Measurements from ENCODE around the gene NRP1.

Gene NRP1

DNA sequence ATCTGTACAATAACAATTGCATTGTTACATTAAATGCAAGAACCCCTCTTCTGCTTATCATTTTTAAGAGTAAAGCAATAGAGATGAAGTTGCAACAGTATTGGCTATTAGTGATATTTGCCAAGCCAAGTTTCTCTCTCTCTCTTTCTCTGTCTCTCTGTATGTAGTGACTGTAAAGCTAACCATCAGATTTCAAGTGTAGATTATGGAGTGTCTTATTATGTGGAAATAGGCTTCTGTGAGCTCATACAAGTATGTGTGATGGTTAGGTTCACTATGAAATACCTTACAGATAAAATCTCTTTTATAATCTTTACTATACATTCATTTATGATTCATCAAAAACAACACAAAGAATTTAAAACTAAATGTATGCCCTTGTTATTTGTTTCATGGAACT lies 28.6 kb upstream of the NRP1 start:
- DNase-seq (ENCODE audit: low read depth), result no peak
- no peak for TF ChIP-seq CTCF (conservative IDR thresholded peaks at IDR 0.05; ENCODE audit: low read length)

DNA sequence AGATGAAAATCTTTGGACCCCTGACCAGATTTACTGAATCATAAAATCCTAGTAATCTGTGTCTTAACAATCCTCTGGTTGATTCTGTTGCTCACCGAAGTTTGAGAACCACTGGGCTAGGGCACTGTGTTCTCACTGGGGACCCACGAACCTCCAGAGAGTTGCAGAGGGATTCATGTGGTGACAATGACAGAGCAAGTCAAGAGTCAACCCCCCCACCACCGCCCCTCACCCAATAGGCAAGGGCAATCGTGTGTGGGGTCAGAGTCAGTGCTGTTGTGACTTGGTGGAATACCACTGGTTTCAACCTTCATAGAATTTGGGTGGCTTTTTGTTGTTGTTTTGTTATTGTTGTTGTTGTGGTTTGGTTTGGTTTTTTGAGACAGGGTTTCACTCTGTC lies 23.5 kb upstream of the NRP1 start:
- no peak overlapping the region for H3K4me3 ChIP-seq (ENCODE audit: low read length)
- DNase-seq (ENCODE audit: low read depth), result no peak
- TF ChIP-seq CTCF (conservative IDR thresholded peaks at IDR 0.05; ENCODE audit: low read length), result no peak

More for the DNA sequence above, 28.6 kb upstream of the NRP1 start:
- H3K4me3 ChIP-seq (ENCODE audit: low read length), result no peak overlapping the region

GRCh38 chr10:33355274-33355673 lies 20.8 kb upstream of the NRP1 start:
- no peak overlapping the region for H3K4me3 ChIP-seq (ENCODE audit: low read length)
- no peak for DNase-seq (ENCODE audit: low read depth)
- no peak for TF ChIP-seq CTCF (conservative IDR thresholded peaks at IDR 0.05; ENCODE audit: low read length)

DNA sequence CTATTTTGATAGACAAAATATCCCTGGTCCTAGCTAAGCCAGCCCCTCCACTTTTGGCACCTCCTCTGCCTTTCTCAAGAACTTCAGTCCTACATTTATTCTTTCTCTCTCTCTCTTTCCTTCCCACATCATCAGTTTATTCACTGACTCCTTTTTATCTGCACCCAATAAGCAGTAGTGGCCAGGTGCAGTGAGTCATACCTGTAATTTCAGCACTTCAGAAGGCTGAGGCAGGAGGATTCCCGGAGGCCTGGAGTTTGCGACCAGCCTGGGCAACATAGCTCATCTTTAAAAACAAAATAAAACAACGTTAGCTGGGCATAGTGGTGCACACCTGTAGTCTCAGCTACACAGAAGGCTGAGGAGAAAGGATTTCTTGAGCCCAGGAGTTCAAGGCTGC lies 19.4 kb upstream of the NRP1 start:
- no peak for TF ChIP-seq CTCF (conservative IDR thresholded peaks at IDR 0.05; ENCODE audit: low read length)
- no peak for DNase-seq (ENCODE audit: low read depth)
- no peak overlapping the region for H3K4me3 ChIP-seq (ENCODE audit: low read length)

GRCh38 chr10:33353334-33353733 lies 18.9 kb upstream of the NRP1 start:
- H3K4me3 ChIP-seq (ENCODE audit: low read length), result no peak overlapping the region
- no peak for DNase-seq (ENCODE audit: low read depth)
- TF ChIP-seq CTCF (conservative IDR thresholded peaks at IDR 0.05; ENCODE audit: low read length), result no peak

- no peak for TF ChIP-seq CTCF (conservative IDR thresholded peaks at IDR 0.05; ENCODE audit: low read length)
- H3K4me3 ChIP-seq (ENCODE audit: low read length), result no peak overlapping the region
- no peak for DNase-seq (ENCODE audit: low read depth)
These were observed 18.1 kb upstream of the NRP1 start for GRCh38 chr10:33352615-33353014.

DNA sequence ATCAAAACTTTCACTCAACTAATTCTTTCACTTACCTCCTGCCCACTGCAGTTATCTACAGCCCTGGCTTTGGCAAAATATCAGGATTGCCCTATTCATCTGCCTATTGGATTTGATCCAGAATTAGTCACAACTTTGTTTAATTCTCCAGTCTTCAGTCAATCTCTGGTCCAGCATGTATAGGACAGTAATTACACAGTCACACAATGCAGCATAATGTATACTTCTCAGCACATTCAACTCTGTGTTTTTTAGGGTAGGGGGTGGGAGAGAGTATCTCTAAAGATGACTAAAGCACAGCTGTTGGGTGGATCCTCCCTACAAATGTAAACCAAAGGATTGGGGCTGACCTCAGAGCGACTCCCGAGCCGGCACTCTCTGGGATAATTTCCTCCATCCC lies 17.7 kb upstream of the NRP1 start:
- DNase-seq (ENCODE audit: low read depth), result no peak

More for the DNA sequence above, 17.7 kb upstream of the NRP1 start:
- H3K4me3 ChIP-seq (ENCODE audit: low read length), result no peak overlapping the region
- no peak for TF ChIP-seq CTCF (conservative IDR thresholded peaks at IDR 0.05; ENCODE audit: low read length)
